MCF 10A (cell line): Measurements from ENCODE around the gene HOOK2. TPM values are rescaled to one million over a fixed set of nuclear protein-coding genes. Genes with fewer than 3 reads are reported as not detected.
A peak's percentile ranks its signal among the peaks of the same experiment; 100 is the strongest.

Experiments used
- BruUV-seq: library from RNA; stranded (reverse); fragments of 400-500 nt; replicated peaks from 2 replicates; lab custom pipeline; 2021; lab: Mats Ljungman, UMichigan
- CTCF ChIA-PET: fragments of 300-600 bp; sonication (Branson Sonifier 250); formaldehyde crosslinking; extraction: SDS; loops from one replicate; lab custom pipeline; 2021; ENCODE audit warnings: antibody characterized with exemption, inconsistent platforms; lab: Yijun Ruan, JAX
- POLR2A ChIA-PET: fragments of 300-600, 350-650 bp; sonication (Branson Sonifier 250); formaldehyde crosslinking; extraction: SDS; loops from one replicate; lab custom pipeline; 2020; ENCODE audit warnings: antibody characterized with exemption, inconsistent platforms; lab: Yijun Ruan, JAX
- DNase-seq: peaks from one replicate; pipeline ENCODE4 v3.0.0-alpha.2; 2018; ENCODE audit not compliant: unreplicated experiment
- H3K27ac Mint-ChIP-seq: one replicate; pipeline ENCODE4 v1.8.0; 2022; ENCODE audit warnings: mild to moderate bottlenecking, low read depth, mixed read lengths; ENCODE audit not compliant: unreplicated experiment
- H3K27me3 Mint-ChIP-seq: one replicate; pipeline ENCODE4 v1.8.0; 2022; ENCODE audit warnings: mixed read lengths; ENCODE audit not compliant: insufficient read depth, unreplicated experiment
- H3K36me3 Mint-ChIP-seq: one replicate; pipeline ENCODE4 v1.8.0; 2022; ENCODE audit warnings: mild to moderate bottlenecking, moderate library complexity, mixed read lengths; ENCODE audit not compliant: insufficient read depth, unreplicated experiment
- H3K4me1 Mint-ChIP-seq: one replicate; pipeline ENCODE4 v1.8.0; 2022; ENCODE audit warnings: mixed read lengths; ENCODE audit not compliant: insufficient read depth, unreplicated experiment
- H3K4me3 Mint-ChIP-seq: one replicate; pipeline ENCODE4 v1.8.0; 2022; ENCODE audit warnings: mild to moderate bottlenecking, moderate library complexity, mixed read lengths; ENCODE audit not compliant: unreplicated experiment
- H3K9me3 Mint-ChIP-seq: one replicate; pipeline ENCODE4 v1.8.0; 2022; ENCODE audit warnings: mixed read lengths; ENCODE audit not compliant: unreplicated experiment
- CTCF ChIP-seq: fragments of 200-600 bp; IDR thresholded peaks from one replicate; pipeline ENCODE4 v1.8.0; 2022; ENCODE audit warnings: antibody characterized with exemption, mild to moderate bottlenecking; ENCODE audit not compliant: unreplicated experiment
- intact Hi-C: fragments of 100-400 bp; cut with micrococcal nuclease; formaldehyde crosslinking; loops from 2 replicates; pipeline ENCODE4 v1.14.1; 2022
- total RNA-seq: library from RNA; stranded (reverse); gene quantifications from 2 replicates; pipeline ENCODE4 v1.2.3, GENCODE V29; 2022

Gene HOOK2
- total RNA-seq, 1 experiment from 2014 or later, result 31.6 TPM

GRCh38 chr19:12778905-12779161 is 3.5 kb upstream of the HOOK2 start:
- peaks cover 7% of the 10 kb centered on the region for H3K4me1 Mint-ChIP-seq
- TSS peak; percentile 74 for BruUV-seq
- ChIA-PET POLR2A (interaction anchor here (0.8 to 10.1 kb wide), 7 partner anchors 9 to 168 kb away, joined by 3 to 410 read pairs (median 3); partner anchors contain the start of genes FBXW9, JUNB, ZNF490 and ZNF791), CTCF (interaction anchor here (0.7 to 8.4 kb wide), 7 partner anchors 9 to 1406 kb away, joined by 3 to 278 read pairs (median 8); partner anchors contain the start of gene JUNB)
- no peak for TF ChIP-seq CTCF
- intact Hi-C loops, result loop anchor here (1.0 to 5.0 kb wide), 2 partner anchors 11 to 68 kb away; no protein-coding TSS in a partner anchor
- H3K27ac Mint-ChIP-seq, result peak overlapping the region; percentile 81
- peak overlapping the region; percentile 79 for H3K4me3 Mint-ChIP-seq
- DNase-seq, result no peak
- no peaks in the 10 kb centered on the region for H3K27me3 Mint-ChIP-seq
- H3K36me3 Mint-ChIP-seq, result peaks cover 7% of the 10 kb centered on the region
- no peaks in the 10 kb centered on the region for H3K9me3 Mint-ChIP-seq

- no peak for TF ChIP-seq CTCF
- peak; percentile 80 for DNase-seq
- POLR2A ChIA-PET, result interaction anchor here (0.6 to 10.1 kb wide), 11 partner anchors 9 to 168 kb away, joined by 3 to 410 read pairs (median 3); partner anchors contain the start of genes FBXW9, JUNB, THSD8 and ZNF490
- Mint-ChIP-seq H3K9me3 (no peaks in the 10 kb centered on the region), H3K27me3 (no peaks in the 10 kb centered on the region), H3K4me3 (peak overlapping the region; percentile 79), H3K4me1 (peaks cover 13% of the 10 kb centered on the region), H3K27ac (peak overlapping the region; percentile 81), H3K36me3 (peaks cover 7% of the 10 kb centered on the region)
- intact Hi-C loops, result loop anchor here (1.0 to 5.0 kb wide), 2 partner anchors 12 to 69 kb away; no protein-coding TSS in a partner anchor
- CTCF ChIA-PET, result interaction anchor here (0.7 to 8.4 kb wide), 10 partner anchors 10 to 1406 kb away, joined by 3 to 278 read pairs (median 4); partner anchors contain the start of gene JUNB
- BruUV-seq, result no TSS peak
Measured at GRCh38 chr19:12778017-12778904, 2.9 kb upstream of the HOOK2 start.

- Mint-ChIP-seq H3K4me3 (peak overlapping the region; percentile 79), H3K4me1 (peaks cover 13% of the 10 kb centered on the region), H3K27me3 (no peaks in the 10 kb centered on the region), H3K27ac (peak overlapping the region; percentile 81), H3K9me3 (no peaks in the 10 kb centered on the region), H3K36me3 (peaks cover 7% of the 10 kb centered on the region)
- intact Hi-C loops, result loop anchor here (1.0 to 5.0 kb wide), 3 partner anchors 13 to 70 kb away; no protein-coding TSS in a partner anchor
- ChIA-PET CTCF (interaction anchor here (0.6 to 8.4 kb wide), 15 partner anchors 8 to 113 kb away, joined by 3 to 278 read pairs (median 4); partner anchors contain the start of gene JUNB), POLR2A (interaction anchor here (0.6 to 10.1 kb wide), 12 partner anchors 10 to 167 kb away, joined by 3 to 410 read pairs (median 4); partner anchors contain the start of genes GET3, JUNB, THSD8 and ZNF490)
- peak; percentile 83 for TF ChIP-seq CTCF
- BruUV-seq, result TSS peak; percentile 49
- peak; percentile 80 for DNase-seq
Measured at GRCh38 chr19:12777217-12778016, 2.1 kb upstream of the HOOK2 start.
